Thyroid gland (tissue), 4 donors: ENCODE results near the gene KREMEN1.

Source experiments
- POLR2A ChIP-seq, 2 donors: fragments of 450-650 bp; IDR thresholded peaks; one replicate each; pipeline ENCODE4 v1.6.1; 2017; ENCODE audit warnings: antibody characterized with exemption in 2 of 2, mild to moderate bottlenecking in 2 of 2, moderate library complexity in 1 of 2
- TF ChIP-seq, protein P1 (sequence below), 6 experiments: fragments of 200-600 bp in 3 of 6; fragments of 450-650 bp in 3 of 6; sonication (generic) in 3 of 6; IDR thresholded peaks; one replicate each; pipeline ENCODE4 v1.5.1; 2016 to 2019; ENCODE audit warnings: antibody characterized with exemption in 6 of 6, mild to moderate bottlenecking in 2 of 6, inconsistent platforms in 1 of 6, moderate library complexity in 1 of 6

DNA sequence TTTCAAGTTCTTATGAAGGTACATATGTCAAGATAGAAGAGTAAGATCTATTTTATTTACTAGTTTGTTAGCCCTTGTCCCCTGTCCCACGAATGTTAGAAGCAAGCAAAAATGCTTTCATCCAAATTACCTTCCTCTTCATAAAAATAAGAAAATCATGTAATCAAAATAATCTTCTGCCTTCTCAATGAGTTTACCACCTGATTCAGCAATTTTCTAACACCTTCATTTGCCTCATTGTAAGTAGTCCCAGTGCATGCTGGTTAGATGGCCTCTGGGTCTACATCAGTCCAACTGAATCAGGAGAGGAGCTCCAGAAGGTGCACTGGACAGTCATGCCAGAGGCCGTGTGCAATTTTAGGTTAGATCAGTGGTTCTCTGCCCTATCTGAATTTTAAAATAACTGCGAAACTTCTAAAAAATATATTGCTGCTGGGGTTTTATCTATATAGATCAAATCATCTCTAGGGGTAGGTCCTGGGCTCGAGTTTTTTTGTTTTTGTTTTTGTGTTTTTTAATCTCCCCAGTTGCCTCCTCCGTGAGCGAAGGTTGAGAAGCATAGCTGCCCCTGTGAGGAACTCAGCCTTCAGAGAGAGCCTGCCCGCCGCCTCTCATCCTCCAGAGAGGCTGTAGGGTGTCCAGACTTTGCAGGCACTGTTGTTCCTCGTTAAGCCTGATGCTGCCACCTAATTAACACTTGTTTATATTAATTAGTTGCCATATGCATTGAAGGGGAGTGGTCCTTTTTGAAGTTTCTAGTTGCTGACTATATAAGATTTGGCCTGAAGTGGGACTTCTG lies 43.4 kb upstream of the KREMEN1 start:
- TF ChIP-seq, protein P1, sequence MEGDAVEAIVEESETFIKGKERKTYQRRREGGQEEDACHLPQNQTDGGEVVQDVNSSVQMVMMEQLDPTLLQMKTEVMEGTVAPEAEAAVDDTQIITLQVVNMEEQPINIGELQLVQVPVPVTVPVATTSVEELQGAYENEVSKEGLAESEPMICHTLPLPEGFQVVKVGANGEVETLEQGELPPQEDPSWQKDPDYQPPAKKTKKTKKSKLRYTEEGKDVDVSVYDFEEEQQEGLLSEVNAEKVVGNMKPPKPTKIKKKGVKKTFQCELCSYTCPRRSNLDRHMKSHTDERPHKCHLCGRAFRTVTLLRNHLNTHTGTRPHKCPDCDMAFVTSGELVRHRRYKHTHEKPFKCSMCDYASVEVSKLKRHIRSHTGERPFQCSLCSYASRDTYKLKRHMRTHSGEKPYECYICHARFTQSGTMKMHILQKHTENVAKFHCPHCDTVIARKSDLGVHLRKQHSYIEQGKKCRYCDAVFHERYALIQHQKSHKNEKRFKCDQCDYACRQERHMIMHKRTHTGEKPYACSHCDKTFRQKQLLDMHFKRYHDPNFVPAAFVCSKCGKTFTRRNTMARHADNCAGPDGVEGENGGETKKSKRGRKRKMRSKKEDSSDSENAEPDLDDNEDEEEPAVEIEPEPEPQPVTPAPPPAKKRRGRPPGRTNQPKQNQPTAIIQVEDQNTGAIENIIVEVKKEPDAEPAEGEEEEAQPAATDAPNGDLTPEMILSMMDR (IDR thresholded peaks at IDR 0.05) = no peak
- no peak for TF ChIP-seq POLR2A (IDR thresholded peaks at IDR 0.05)
